Central memory CD8-positive, alpha-beta T cell (primary cell): ENCODE results near the gene CRIP1.

Source experiments
- ATAC-seq: fragments of 150-1000 bp; cut with Tn5 transposase; replicated peaks from 2 replicates; pipeline ENCODE4 v1.10.0; 2022; ENCODE audit warnings: mild to moderate bottlenecking, moderate FRiP score, moderate number of reproducible peaks; ENCODE audit not compliant: poor library complexity, severe bottlenecking; ENCODE audit errors: extremely low read depth
- DNase-seq, 2 donors: peaks; one replicate each; pipeline ENCODE4 v3.0.0; 2021; ENCODE audit warnings: low spot score in 2 of 2
- H3K27ac Mint-ChIP-seq: one replicate; pipeline ENCODE4 v1.8.0; 2022; ENCODE audit warnings: low read depth, mild to moderate bottlenecking, moderate library complexity, mixed read lengths
- H3K27me3 Mint-ChIP-seq: one replicate; pipeline ENCODE4 v1.8.0; 2022; ENCODE audit warnings: mixed read lengths
- H3K36me3 Mint-ChIP-seq: one replicate; pipeline ENCODE4 v1.8.0; 2022; ENCODE audit warnings: mild to moderate bottlenecking, moderate library complexity, mixed read lengths; ENCODE audit not compliant: insufficient read depth
- H3K4me1 Mint-ChIP-seq: one replicate; pipeline ENCODE4 v1.8.0; 2022; ENCODE audit warnings: mixed read lengths
- H3K4me3 Mint-ChIP-seq: one replicate; pipeline ENCODE4 v1.8.0; 2022; ENCODE audit warnings: mild to moderate bottlenecking, moderate library complexity, mixed read lengths
- H3K9me3 Mint-ChIP-seq: one replicate; pipeline ENCODE4 v1.8.0; 2022; ENCODE audit warnings: mixed read lengths

The CRIP1 gene

GRCh38 chr14:105445901-105446845 lies 40.5 kb upstream of the CRIP1 start:
- Mint-ChIP-seq H3K27ac (no peak overlapping the region), H3K36me3 (peaks cover 10% of the 10 kb centered on the region), H3K9me3 (no peaks in the 10 kb centered on the region), H3K27me3 (no peaks in the 10 kb centered on the region), H3K4me3 (no peak overlapping the region), H3K4me1 (peaks cover 19% of the 10 kb centered on the region)
- no peak for DNase-seq
- ATAC-seq: no peak

GRCh38 chr14:105446971-105447370 lies 39.7 kb upstream of the CRIP1 start:
- no peak overlapping the region for H3K27ac Mint-ChIP-seq
- H3K36me3 Mint-ChIP-seq: peaks cover 5% of the 10 kb centered on the region
- no peaks in the 10 kb centered on the region for H3K27me3 Mint-ChIP-seq
- DNase-seq (no peak), ATAC-seq (no peak)
- H3K9me3 Mint-ChIP-seq: no peaks in the 10 kb centered on the region
- peaks cover 14% of the 10 kb centered on the region for H3K4me1 Mint-ChIP-seq
- no peak overlapping the region for H3K4me3 Mint-ChIP-seq

GRCh38 chr14:105447651-105448640 lies 38.7 kb upstream of the CRIP1 start:
- no peak for DNase-seq
- Mint-ChIP-seq H3K4me1 (peaks cover 10% of the 10 kb centered on the region), H3K36me3 (peaks cover 5% of the 10 kb centered on the region), H3K27ac (no peak overlapping the region), H3K9me3 (no peaks in the 10 kb centered on the region), H3K4me3 (no peak overlapping the region), H3K27me3 (no peaks in the 10 kb centered on the region)
- ATAC-seq: no peak

GRCh38 chr14:105448706-105449111 lies 38.0 kb upstream of the CRIP1 start:
- ATAC-seq (peak; percentile 91), DNase-seq (peak; percentile 58 to 61)
- H3K4me3 Mint-ChIP-seq: no peak overlapping the region
- H3K36me3 Mint-ChIP-seq: peaks cover 5% of the 10 kb centered on the region
- H3K9me3 Mint-ChIP-seq: no peaks in the 10 kb centered on the region
- peaks cover 10% of the 10 kb centered on the region for H3K4me1 Mint-ChIP-seq
- no peaks in the 10 kb centered on the region for H3K27me3 Mint-ChIP-seq
- no peak overlapping the region for H3K27ac Mint-ChIP-seq

- Mint-ChIP-seq H3K36me3 (peaks cover 2% of the 10 kb centered on the region), H3K27ac (no peak overlapping the region), H3K27me3 (no peaks in the 10 kb centered on the region)
Observed at GRCh38 chr14:105449276-105450122, 37.2 kb upstream of the CRIP1 start.

GRCh38 chr14:105450123-105450505 lies 36.6 kb upstream of the CRIP1 start:
- no peak overlapping the region for H3K4me3 Mint-ChIP-seq
- ATAC-seq: no peak
- peaks cover 10% of the 10 kb centered on the region for H3K4me1 Mint-ChIP-seq

More at GRCh38 chr14:105449276-105450122, 37.2 kb upstream of the CRIP1 start:
- ATAC-seq (no peak), DNase-seq (no peak)
- H3K4me1 Mint-ChIP-seq: peaks cover 10% of the 10 kb centered on the region
- H3K9me3 Mint-ChIP-seq: no peaks in the 10 kb centered on the region
- no peak overlapping the region for H3K4me3 Mint-ChIP-seq

GRCh38 chr14:105450864-105451720 lies 35.6 kb upstream of the CRIP1 start:
- DNase-seq (no peak), ATAC-seq (no peak)
- Mint-ChIP-seq H3K27me3 (no peaks in the 10 kb centered on the region), H3K4me3 (no peak overlapping the region), H3K4me1 (peaks cover 10% of the 10 kb centered on the region), H3K27ac (no peak overlapping the region), H3K9me3 (no peaks in the 10 kb centered on the region), H3K36me3 (peaks cover 7% of the 10 kb centered on the region)

More at GRCh38 chr14:105450123-105450505, 36.6 kb upstream of the CRIP1 start:
- H3K36me3 Mint-ChIP-seq: peaks cover 5% of the 10 kb centered on the region
- H3K27ac Mint-ChIP-seq: no peak overlapping the region
- H3K9me3 Mint-ChIP-seq: no peaks in the 10 kb centered on the region
- no peaks in the 10 kb centered on the region for H3K27me3 Mint-ChIP-seq
- no peak for DNase-seq

GRCh38 chr14:105452963-105453362 lies 33.7 kb upstream of the CRIP1 start:
- Mint-ChIP-seq H3K4me1 (peaks cover 7% of the 10 kb centered on the region), H3K27ac (no peak overlapping the region), H3K4me3 (no peak overlapping the region), H3K9me3 (no peaks in the 10 kb centered on the region), H3K36me3 (peaks cover 5% of the 10 kb centered on the region), H3K27me3 (no peaks in the 10 kb centered on the region)
- DNase-seq (no peak), ATAC-seq (no peak)

- no peak for DNase-seq
- Mint-ChIP-seq H3K27me3 (no peaks in the 10 kb centered on the region), H3K4me1 (no peaks in the 10 kb centered on the region), H3K36me3 (peaks cover 5% of the 10 kb centered on the region), H3K9me3 (no peaks in the 10 kb centered on the region), H3K27ac (no peak overlapping the region), H3K4me3 (no peak overlapping the region)
- ATAC-seq: no peak
Observed at GRCh38 chr14:105453847-105454246, 32.8 kb upstream of the CRIP1 start.

- H3K27me3 Mint-ChIP-seq: no peaks in the 10 kb centered on the region
- no peak overlapping the region for H3K27ac Mint-ChIP-seq
- H3K36me3 Mint-ChIP-seq: peaks cover 5% of the 10 kb centered on the region
- H3K9me3 Mint-ChIP-seq: no peaks in the 10 kb centered on the region
- H3K4me1 Mint-ChIP-seq: no peaks in the 10 kb centered on the region
- DNase-seq (no peak), ATAC-seq (no peak)
- no peak overlapping the region for H3K4me3 Mint-ChIP-seq
Observed at GRCh38 chr14:105455086-105455640, 31.5 kb upstream of the CRIP1 start.
